Measurements from ENCODE around the gene DNAH3.
"Not testable (repeated sequence)": the region's sequence is repeated elsewhere in the genome, so short reads cannot be mapped to it uniquely, and the experiment has no call there.

The DNAH3 gene

DNA sequence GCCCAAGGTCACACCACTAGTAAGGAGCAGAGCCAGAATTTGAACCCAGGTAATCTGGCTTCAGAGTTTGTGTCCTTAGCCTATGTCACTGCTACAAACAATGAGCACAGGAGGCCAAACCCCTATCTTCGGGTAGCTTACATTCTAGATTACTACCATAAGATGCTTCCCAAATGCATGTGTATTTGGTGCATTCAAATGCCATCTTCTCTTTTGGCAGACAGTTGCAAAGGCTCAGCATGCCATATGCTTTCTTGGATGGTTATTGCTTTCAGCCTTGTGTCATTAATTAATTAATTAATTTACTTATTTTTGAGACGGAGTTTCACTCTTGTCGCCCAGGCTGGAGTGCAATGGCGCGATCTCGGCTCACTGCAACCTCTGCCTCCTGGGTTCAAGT lies 80.7 kb downstream of the DNAH3 start:
- DNase-seq: no peak

DNA sequence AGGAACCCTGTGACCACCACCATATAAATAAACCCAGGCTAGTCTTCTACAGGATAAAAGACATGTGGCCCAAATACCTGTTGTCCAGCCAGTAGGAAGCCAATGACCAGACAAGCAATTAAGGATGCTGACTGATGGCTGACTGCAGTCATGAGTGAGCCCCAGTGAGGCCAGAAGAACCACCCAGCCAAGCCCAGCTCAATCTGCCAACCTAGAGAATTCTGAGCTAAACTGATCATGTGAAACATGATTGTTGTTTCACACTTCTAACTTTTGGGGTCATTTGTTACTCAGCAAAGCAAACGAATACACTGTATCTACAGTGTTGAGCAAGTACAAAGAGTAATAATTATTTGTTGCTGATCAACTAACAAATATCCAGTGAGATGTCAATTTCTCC lies 86.4 kb downstream of the DNAH3 start:
- no peak for DNase-seq

- not testable (repeated sequence) for DNase-seq
Observed at GRCh38 chr16:21063314-21063713, 87.3 kb downstream of the DNAH3 start.

DNA sequence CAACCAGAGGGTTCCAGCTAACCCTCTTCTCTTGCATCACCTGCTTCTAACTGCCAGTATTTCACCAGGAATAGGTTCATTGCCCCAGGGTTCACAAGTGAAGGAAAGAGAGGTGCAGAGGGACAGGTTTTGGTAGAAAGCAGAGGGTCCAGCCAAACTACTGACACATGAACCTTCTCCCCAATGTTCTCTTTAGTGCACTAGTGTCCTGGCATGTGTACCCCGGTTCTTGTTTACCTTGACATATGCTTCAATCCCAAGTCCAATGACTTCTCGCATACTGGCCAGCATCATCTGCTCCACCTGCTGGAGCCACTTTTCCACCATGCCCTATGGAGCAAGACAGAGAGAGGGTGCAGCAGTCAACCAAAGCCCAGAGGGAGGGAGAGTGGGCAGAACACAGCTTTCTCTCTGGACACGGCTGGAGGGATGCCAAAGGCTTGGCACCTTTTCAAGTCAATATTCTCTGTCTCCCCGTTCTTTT lies 90.6 kb downstream of the DNAH3 start:
- DNase-seq: no peak

DNA sequence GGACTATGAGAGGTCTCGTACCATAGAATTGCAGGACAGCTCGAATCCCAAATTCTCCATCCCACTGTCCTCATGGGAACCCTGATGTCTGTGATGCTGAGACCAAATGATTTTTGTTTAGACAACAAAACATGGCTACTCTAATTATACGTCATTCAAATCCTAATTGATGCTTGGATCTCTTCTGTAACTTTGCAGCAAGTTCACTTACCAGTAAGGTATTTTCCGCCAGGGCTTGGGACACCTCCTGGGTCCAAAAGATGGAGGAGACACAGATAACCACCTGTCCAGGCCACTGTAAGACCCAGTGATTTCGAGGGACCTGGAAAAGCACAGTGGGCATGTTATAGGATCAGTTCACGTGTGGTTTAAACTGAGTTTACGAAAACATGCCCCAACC lies 92.8 kb downstream of the DNAH3 start:
- no peak for DNase-seq

GRCh38 chr16:21056396-21056795 lies 94.2 kb downstream of the DNAH3 start:
- no peak for DNase-seq

- not testable (repeated sequence) for DNase-seq
Observed at GRCh38 chr16:21055738-21056137, 94.9 kb downstream of the DNAH3 start.

GRCh38 chr16:21053590-21053989 lies 97.1 kb downstream of the DNAH3 start:
- no peak for DNase-seq

DNA sequence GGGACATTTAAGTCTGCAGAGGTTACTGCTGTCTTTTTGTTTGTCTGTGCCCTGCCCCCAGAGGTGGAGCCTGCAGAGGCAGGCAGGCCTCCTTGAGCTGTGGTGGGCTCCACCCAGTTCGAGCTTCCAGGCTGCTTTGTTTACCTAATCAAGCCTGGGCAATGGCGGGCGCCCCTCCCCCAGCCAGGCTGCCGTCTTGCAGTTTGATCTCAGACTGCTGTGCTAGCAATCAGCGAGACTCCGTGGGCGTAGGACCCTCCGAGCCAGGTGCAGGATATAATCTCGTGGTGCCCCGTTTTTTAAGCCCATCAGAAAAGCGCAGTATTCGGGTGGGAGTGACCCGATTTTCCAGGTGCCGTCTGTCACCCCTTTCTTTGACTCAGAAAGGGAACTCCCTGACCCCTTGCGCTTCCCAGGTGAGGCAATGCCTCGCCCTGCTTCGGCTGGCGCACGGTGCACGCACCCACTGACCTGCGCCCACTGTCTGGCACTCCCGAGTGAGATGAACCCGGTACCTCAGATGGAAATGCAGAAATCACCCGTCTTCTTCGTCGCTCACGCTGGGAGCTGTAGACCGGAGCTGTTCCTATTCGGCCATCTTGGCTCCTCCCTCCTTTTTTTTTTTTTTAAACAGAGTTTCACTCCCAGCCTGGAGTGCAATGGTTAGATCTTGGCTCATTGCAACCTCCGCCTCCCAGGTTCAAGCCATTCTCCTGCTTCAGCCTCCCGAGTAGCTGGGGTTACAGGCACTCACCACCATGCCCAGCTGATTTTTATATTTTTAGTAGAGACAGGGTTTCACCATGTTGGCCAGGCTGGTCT lies 102.3 kb downstream of the DNAH3 start:
- DNase-seq: not testable (repeated sequence)

DNA sequence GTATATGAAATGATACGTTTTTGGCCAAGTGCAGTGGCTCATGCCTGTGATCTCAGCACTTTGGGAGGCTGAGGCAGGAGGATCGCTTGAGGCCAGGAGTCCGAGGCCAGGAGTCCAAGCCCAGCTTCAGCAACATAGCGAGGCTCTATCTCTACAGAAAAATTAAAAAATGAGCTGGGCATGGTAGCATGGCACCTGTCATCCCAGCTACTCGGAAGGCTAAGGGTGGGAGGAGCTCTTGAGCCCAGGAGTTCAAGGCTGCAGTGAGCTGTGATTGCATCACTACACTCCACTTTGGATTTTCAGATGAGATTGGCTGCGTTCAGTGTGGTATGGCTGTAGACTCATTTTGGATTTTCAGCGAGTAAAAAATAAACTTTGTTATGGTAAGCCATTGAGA lies 112.4 kb downstream of the DNAH3 start:
- no peak for DNase-seq

DNA sequence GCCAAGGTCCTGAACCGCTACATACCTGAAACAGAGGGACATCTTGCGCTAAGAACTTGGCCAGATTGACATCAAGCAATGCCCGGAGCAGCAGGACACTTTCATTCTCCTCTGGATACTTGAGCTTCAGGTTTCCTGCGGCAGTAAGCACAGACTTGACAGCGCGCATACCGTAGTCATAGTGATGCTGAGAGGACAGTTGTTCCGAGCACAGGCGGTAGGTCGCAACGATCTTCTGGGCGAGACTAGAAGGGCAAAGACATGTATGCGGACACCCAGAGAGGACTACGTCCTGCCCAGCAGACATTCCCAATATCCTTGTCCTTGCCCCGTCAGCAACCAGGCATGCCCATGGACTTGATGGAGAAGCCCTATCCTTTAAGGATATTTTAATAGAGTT lies 112.9 kb downstream of the DNAH3 start:
- DNase-seq: no peak

DNA sequence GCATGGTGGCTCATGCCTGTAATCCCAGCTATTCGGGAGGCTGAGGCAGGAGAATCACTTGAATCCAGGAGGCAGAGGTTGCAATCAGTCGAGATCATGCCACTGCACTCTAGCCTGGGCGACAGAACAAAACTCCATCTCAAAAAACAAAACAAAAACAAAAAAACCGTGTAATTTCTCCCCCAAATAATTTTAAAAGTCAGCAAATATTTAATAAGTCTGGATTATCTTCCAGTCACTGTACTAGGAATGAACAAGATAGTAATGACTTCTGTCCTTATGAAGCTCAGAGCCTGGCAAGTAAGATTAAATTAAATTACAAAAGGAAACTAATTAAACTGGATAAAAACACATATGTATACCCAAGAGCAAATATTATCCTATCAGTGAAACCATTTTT lies 113.5 kb downstream of the DNAH3 start:
- DNase-seq: no peak

DNA sequence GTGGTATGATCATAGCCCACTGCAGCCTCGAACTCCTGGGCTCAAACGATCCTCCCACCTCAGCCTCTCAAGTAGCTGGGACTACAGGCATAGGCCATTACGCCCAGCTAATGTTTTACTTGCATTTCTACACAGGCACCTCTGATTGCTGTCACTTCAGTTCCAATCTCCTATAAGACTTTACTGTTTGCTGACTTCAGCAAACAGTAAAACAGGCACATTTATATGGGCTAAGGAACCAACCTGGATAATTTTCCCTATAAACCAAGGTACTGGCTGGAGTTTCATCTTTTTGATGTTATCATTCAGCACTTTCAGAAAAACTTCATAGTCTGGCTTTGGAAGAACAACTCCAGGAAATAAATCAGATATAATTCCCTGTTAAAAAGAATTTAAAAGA lies 114.2 kb downstream of the DNAH3 start:
- DNase-seq: no peak

GRCh38 chr16:21033704-21034103 lies 116.9 kb downstream of the DNAH3 start:
- no peak for DNase-seq

- no peak for DNase-seq
Observed at GRCh38 chr16:21033264-21033663, 117.4 kb downstream of the DNAH3 start.

GRCh38 chr16:21028728-21029127 lies 121.9 kb downstream of the DNAH3 start:
- DNase-seq: no peak

- DNase-seq: no peak
Observed at GRCh38 chr16:21026846-21027245, 123.8 kb downstream of the DNAH3 start.

DNA sequence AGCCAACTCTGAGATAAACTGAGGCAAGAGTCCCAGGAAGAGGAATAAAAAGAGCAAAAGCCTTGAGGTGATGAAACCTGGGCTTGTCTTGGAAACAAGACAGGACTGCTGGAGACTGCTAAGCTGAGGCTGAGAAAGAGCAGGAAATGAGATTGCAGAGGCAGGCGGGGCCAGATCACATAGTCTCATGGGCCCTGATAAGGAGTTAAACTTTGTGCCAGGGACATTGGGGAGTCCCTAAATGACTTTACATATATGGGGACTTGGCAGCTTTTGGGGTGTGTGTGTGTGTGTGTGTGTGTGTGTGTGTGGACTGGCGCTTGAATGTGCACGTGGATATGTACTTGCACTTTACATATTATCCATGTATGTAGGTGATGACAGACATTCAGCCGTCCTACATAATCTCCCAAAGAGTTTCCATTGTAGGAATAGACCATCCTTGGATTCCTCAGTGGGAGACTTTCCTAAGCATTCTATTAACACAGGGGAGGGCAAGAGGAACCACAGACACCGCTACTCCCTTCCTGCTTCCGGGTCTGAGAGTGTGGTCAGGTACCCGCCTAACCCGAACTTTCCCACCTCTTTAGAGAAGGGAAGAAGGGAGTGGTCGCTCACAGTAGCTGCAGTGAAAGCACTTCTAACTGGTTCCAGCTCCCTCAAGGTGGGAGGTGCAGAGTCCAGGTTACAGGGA lies 127.0 kb downstream of the DNAH3 start:
- DNase-seq: no peak

GRCh38 chr16:21021316-21021715 lies 129.3 kb downstream of the DNAH3 start:
- no peak for DNase-seq

- no peak for DNase-seq
Observed at GRCh38 chr16:21009815-21010214, 140.8 kb downstream of the DNAH3 start.

GRCh38 chr16:21005008-21005407 lies 145.6 kb downstream of the DNAH3 start:
- DNase-seq: no peak

DNA sequence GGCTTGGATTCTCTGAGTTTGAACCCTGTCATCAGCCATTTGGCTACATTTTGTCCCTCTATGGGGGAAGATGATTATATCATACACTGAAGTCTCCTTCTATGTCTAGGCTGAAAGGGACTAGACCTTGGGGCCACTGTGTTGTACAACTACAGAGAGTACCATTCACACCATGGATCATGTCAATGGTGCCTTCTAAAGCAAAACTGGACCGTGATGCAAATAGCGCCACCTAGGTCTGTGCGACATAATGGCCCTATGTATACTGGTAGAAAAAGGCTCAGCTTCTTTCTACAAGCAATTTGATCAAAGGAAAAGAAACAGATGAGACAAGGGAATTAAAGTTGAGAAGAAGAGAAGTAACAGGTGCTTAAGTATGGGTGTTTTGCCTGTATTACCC lies 149.4 kb downstream of the DNAH3 start:
- no peak for DNase-seq

DNA sequence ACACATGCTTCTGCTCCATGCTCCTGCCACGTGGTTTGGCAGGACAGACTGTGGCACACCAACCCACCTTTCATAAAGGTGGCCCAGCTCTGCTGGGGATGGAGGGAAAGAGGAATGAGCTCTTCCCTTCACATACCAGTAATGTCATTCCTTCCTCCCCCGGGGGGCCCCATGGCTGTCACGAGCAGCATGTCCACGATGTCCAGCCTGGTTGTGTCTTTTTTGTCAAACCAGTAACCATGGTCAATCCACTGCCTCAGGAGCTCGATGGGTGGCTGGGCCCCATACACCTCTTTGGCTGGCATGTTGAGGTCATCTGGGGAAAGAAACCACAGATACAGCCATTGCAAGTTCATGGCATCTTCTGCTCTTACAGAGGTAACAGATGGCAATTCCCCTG lies 153.5 kb downstream of the DNAH3 start:
- no peak for DNase-seq

DNA sequence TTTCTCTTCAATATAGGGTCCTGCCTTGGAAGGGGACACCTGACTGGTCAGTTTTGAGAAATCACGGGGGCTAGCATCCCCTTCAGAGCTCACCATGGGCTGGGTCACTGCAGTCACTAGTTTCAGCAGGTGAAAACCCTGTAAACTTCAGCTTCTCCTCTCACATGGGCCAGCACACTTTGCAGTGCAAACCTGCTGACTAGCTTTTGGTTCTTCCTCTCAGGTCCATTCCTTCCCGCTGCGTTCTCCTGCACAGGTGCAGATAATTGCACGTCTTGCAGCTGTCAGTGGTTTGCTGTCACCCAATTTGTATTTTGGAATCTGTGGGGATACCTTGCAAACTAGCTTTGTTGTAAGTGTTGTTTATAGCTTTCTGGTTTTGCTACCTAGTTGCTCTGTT lies 154.9 kb downstream of the DNAH3 start:
- no peak for DNase-seq

All from NCI-H1694 treated with DMSO at 0.1 percent for 48 hours (cell line).